ENCODE measurements around the gene CORO2B.

DNA sequence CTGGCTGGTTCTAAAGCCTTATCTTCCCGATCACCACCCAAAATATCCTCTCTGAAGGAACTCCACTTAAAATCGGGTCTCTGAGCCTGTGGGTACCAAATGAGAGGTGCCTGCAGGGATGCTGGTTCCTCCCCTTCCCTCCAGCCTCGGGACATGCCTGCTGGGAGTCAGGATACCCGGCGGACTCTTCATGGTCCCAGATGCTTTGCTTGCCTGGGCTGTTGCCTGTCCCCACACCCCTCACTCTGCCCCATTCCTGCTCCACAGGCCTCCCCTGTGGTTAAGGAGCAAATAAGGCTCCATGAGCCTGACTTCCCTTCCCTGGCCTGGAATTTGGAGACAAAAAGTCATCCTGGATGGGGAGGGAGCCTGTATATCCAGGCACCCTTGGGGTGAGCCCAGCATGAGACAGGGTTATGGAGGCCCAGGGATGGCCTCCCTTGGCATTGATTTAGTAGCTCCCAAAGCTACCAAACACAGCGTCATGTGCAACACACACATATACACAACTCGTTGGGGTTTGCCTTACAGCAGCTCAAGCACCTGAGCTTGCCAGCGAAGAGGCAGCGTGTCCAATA, 12.3 kb upstream of the CORO2B start:
- TF ChIP-seq CHD1 (IDR thresholded peaks at IDR 0.05; ENCODE audit: low read depth, low read length), result no peak
- TF ChIP-seq, protein P1, sequence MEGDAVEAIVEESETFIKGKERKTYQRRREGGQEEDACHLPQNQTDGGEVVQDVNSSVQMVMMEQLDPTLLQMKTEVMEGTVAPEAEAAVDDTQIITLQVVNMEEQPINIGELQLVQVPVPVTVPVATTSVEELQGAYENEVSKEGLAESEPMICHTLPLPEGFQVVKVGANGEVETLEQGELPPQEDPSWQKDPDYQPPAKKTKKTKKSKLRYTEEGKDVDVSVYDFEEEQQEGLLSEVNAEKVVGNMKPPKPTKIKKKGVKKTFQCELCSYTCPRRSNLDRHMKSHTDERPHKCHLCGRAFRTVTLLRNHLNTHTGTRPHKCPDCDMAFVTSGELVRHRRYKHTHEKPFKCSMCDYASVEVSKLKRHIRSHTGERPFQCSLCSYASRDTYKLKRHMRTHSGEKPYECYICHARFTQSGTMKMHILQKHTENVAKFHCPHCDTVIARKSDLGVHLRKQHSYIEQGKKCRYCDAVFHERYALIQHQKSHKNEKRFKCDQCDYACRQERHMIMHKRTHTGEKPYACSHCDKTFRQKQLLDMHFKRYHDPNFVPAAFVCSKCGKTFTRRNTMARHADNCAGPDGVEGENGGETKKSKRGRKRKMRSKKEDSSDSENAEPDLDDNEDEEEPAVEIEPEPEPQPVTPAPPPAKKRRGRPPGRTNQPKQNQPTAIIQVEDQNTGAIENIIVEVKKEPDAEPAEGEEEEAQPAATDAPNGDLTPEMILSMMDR (conservative IDR thresholded peaks at IDR 0.05; ENCODE audit: low read depth, low read length), result no peak
- no peak for TF ChIP-seq SMC3 (IDR thresholded peaks at IDR 0.05; ENCODE audit: low read depth, low read length)
- no peak for TF ChIP-seq CEBPB (IDR thresholded peaks at IDR 0.05; ENCODE audit: low read depth, low read length)
- no peak for TF ChIP-seq POLR2A (IDR thresholded peaks at IDR 0.05; ENCODE audit: low read depth, low read length)
- no peak for TF ChIP-seq BHLHE40 (IDR thresholded peaks at IDR 0.05; ENCODE audit: low read depth, low read length)
- no peak for TF ChIP-seq MXI1 (IDR thresholded peaks at IDR 0.05; ENCODE audit: borderline replicate concordance, low read depth, low read length)
- TF ChIP-seq MAZ (IDR thresholded peaks at IDR 0.05; ENCODE audit: borderline replicate concordance, low read depth, low read length), result no peak
- no peak for TF ChIP-seq RFX5 (IDR thresholded peaks at IDR 0.05; ENCODE audit: low read depth, low read length)
- no peak for TF ChIP-seq FOS (IDR thresholded peaks at IDR 0.05; ENCODE audit: low read depth, low read length)
- no peak for TF ChIP-seq MAFK (IDR thresholded peaks at IDR 0.05; ENCODE audit: low read depth, low read length)
- TF ChIP-seq, protein P2, sequence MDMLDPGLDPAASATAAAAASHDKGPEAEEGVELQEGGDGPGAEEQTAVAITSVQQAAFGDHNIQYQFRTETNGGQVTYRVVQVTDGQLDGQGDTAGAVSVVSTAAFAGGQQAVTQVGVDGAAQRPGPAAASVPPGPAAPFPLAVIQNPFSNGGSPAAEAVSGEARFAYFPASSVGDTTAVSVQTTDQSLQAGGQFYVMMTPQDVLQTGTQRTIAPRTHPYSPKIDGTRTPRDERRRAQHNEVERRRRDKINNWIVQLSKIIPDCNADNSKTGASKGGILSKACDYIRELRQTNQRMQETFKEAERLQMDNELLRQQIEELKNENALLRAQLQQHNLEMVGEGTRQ (IDR thresholded peaks at IDR 0.05; ENCODE audit: low read depth, low read length), result no peak
